Measurements from ENCODE around the gene THSD4.

DNA sequence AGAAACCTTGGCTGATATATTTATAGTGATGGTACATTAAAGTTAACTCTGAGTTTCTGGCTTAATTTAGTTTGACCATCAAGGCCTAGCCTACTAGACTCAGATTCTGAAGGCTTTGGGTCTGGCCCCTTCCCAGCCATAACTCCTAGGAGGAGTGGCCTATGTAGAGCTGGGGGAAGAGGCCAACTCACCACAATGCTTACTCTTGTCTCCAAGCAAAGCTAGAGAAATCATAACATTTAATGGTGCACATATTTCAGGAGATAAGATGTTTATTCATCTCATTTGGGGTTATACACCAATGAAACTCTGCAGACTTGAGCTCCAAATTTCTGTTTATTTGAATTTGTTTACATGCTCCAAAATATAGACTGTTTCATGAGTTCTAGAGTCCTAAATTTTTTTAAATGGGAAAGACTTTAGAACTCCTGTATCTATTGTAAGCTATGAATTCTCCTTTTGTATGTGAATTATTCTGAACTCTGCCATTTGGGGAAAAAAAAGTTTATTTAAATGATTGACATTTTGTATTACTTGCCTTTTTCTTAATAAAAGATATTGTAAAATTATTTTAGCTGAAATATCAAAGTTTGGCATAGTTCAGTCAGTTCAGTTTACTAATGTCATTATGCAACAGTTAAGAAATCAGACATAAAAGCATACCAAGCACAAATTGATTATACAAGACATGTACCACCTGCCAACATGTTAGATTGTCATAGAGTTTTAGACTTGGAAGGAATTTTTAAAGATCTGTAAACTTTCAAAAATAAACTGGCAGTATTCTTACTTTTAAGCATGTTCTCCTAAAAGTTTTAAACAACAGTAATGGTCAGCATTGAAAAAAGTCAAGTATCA, 551.7 kb downstream of the THSD4 start:
- TF ChIP-seq, protein P1, sequence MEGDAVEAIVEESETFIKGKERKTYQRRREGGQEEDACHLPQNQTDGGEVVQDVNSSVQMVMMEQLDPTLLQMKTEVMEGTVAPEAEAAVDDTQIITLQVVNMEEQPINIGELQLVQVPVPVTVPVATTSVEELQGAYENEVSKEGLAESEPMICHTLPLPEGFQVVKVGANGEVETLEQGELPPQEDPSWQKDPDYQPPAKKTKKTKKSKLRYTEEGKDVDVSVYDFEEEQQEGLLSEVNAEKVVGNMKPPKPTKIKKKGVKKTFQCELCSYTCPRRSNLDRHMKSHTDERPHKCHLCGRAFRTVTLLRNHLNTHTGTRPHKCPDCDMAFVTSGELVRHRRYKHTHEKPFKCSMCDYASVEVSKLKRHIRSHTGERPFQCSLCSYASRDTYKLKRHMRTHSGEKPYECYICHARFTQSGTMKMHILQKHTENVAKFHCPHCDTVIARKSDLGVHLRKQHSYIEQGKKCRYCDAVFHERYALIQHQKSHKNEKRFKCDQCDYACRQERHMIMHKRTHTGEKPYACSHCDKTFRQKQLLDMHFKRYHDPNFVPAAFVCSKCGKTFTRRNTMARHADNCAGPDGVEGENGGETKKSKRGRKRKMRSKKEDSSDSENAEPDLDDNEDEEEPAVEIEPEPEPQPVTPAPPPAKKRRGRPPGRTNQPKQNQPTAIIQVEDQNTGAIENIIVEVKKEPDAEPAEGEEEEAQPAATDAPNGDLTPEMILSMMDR (conservative IDR thresholded peaks at IDR 0.05; ENCODE audit: low read length) = no peak
- no peak for TF ChIP-seq EZH2phosphoT487 (IDR thresholded peaks at IDR 0.05; ENCODE audit: borderline replicate concordance)

All from Loucy (cell line).